H1 (cell line): Measurements from ENCODE around the gene KNDC1.

Source experiments
- CTCF ChIP-seq, 3 experiments: IDR thresholded peaks; 1 replicate in 2 of 3; 2 replicates in 1 of 3; pipeline versions ENCODE4 v1.5.1 to v1.6.1; 2011; ENCODE audit warnings: low read length in 3 of 3, mild to moderate bottlenecking in 3 of 3, inconsistent platforms in 2 of 3, low read depth in 1 of 3, moderate library complexity in 1 of 3; ENCODE audit not compliant: insufficient read depth in 1 of 3; ENCODE audit errors: control extremely low read depth in 1 of 3
- HDAC2 ChIP-seq, 2 experiments: fragments of 300-600 bp in 1 of 2; sonication (generic) in 1 of 2; IDR thresholded peaks; 2 replicates each; pipeline ENCODE4 v1.6.1; 2011 to 2012; ENCODE audit warnings: low read depth in 2 of 2, low read length in 2 of 2, mild to moderate bottlenecking in 2 of 2, moderate library complexity in 2 of 2, borderline replicate concordance in 1 of 2, inconsistent platforms in 1 of 2
- POLR2A ChIP-seq, 2 experiments: IDR thresholded peaks; 1 replicate in 1 of 2; 2 replicates in 1 of 2; pipeline ENCODE4 v1.6.1; 2011; ENCODE audit warnings: low read depth in 2 of 2, low read length in 2 of 2, mild to moderate bottlenecking in 2 of 2; ENCODE audit errors: control extremely low read depth in 1 of 2
- TBP ChIP-seq: IDR thresholded peaks from 2 replicates; pipeline ENCODE4 v1.6.1; 2011; ENCODE audit warnings: low read depth, low read length, improper control_type of control experiment
- ZNF274 ChIP-seq: IDR thresholded peaks from 2 replicates; pipeline ENCODE4 v1.7.0; 2012; ENCODE audit warnings: low read length, borderline replicate concordance; ENCODE audit errors: extremely low read depth
- TF ChIP-seq, protein P1 (sequence below): IDR thresholded peaks from 2 replicates; pipeline ENCODE4 v1.6.1; 2011; ENCODE audit warnings: low read length, improper control_type of control experiment
- TF ChIP-seq, protein P2 (sequence below): IDR thresholded peaks from 2 replicates; pipeline ENCODE4 v1.6.1; 2012; ENCODE audit warnings: inconsistent platforms

DNA sequence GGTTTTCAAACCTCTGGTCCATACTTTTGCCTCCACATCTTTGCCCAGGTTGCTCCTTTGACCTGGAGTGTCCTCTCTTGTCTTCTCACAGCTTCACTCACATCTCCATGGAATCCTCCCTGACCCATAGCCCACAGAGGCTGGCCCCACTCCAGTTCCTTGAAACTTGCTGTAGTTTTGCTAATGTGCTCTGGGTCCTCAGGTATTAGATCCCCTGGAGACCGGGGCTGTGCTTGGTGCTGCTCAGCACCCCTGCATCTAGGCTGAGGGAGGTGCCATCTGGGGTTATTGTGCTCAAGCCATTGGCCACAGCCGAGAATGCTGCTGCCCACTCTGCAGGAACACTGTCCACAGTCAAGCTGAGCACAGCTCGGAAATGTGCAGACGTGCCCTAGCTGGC is 16.5 kb downstream of the KNDC1 start:
- no peak for TF ChIP-seq CTCF (IDR thresholded peaks at IDR 0.05; ENCODE audit: control extremely low read depth in 1 of 3, insufficient read depth in 1 of 3, low read depth in 1 of 3, low read length in 3 of 3)
- no peak for TF ChIP-seq HDAC2 (IDR thresholded peaks at IDR 0.05; ENCODE audit: borderline replicate concordance in 1 of 2, low read depth in 2 of 2, low read length in 2 of 2)
- no peak for TF ChIP-seq TBP
- no peak for TF ChIP-seq ZNF274
- TF ChIP-seq POLR2A (IDR thresholded peaks at IDR 0.05; ENCODE audit: control extremely low read depth in 1 of 2, low read depth in 2 of 2, low read length in 2 of 2) = no peak
- TF ChIP-seq, protein P1, sequence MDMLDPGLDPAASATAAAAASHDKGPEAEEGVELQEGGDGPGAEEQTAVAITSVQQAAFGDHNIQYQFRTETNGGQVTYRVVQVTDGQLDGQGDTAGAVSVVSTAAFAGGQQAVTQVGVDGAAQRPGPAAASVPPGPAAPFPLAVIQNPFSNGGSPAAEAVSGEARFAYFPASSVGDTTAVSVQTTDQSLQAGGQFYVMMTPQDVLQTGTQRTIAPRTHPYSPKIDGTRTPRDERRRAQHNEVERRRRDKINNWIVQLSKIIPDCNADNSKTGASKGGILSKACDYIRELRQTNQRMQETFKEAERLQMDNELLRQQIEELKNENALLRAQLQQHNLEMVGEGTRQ = no peak
- TF ChIP-seq, protein P2, sequence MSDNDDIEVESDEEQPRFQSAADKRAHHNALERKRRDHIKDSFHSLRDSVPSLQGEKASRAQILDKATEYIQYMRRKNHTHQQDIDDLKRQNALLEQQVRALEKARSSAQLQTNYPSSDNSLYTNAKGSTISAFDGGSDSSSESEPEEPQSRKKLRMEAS = no peak
